HCT116 (cell line): ENCODE data around the gene METTL21A. TPM values are rescaled to one million over a fixed set of nuclear protein-coding genes. Genes with fewer than 3 reads are reported as not detected.

Source experiments
- ATAC-seq: fragments of 200-7000 bp; cut with Tn5 transposase; 2 replicates; pipeline ENCODE4 v1.9.1; 2020; ENCODE audit warnings: mild to moderate bottlenecking, moderate library complexity
- BruUV-seq: library from RNA; stranded (reverse); fragments of 400-500 nt; replicated peaks from 2 replicates; lab custom pipeline; 2021; lab: Mats Ljungman, UMichigan
- CTCF ChIA-PET: fragments of 300-600 bp; sonication (Branson Sonifier 250); formaldehyde crosslinking; loops from one replicate; lab custom pipeline; 2021; ENCODE audit warnings: antibody characterized with exemption; lab: Charles Lee
- POLR2A ChIA-PET: fragments of 300-600, 350-600 bp; sonication (Branson Sonifier 250); formaldehyde crosslinking; loops from one replicate; lab custom pipeline; 2021; ENCODE audit warnings: antibody characterized with exemption; lab: Charles Lee
- RAD21 ChIA-PET, 2 experiments: fragments of 300-600 bp; sonication (Branson Sonifier 250); formaldehyde crosslinking; loops; one replicate each; lab custom pipeline; 2023; ENCODE audit warnings: low total read pairs in 2 of 2; ENCODE audit not compliant: uncharacterized antibody in 2 of 2, unreplicated experiment in 2 of 2, low non-redundant PET in 1 of 2; lab: Charles Lee
- DNase-seq: peaks from one replicate; pipeline ENCODE4 v3.0.0-alpha.2; 2010; ENCODE audit warnings: low read depth, low spot score
- H2AFZ ChIP-seq: fragments of 200-600 bp; shearing (Covaris generic), sonication (generic); 2 replicates; pipeline ENCODE4 v1.6.1; 2017; ENCODE audit warnings: low read depth, mixed run types, mixed read lengths, antibody characterized with exemption, low read length; ENCODE audit not compliant: poor library complexity, severe bottlenecking
- H3K27ac ChIP-seq: 2 replicates; pipeline ENCODE4 v1.5.1; 2012; ENCODE audit warnings: low read depth, low read length
- H3K27me3 ChIP-seq: fragments of 200-600 bp; sonication (generic); 2 replicates; pipeline ENCODE4 v1.6.1; 2016; ENCODE audit warnings: mixed run types, low read length, mixed read lengths; ENCODE audit not compliant: insufficient read depth
- H3K36me3 ChIP-seq, 2 experiments: fragments of 200-500 bp in 1 of 2; fragments of 200-600 bp in 1 of 2; sonication (Bioruptor generic) in 1 of 2; sonication (generic) in 1 of 2; 2 replicates each; pipeline versions ENCODE4 v1.5.1 to v1.6.1; 2014 to 2016; ENCODE audit warnings: low read length in 2 of 2, inconsistent platforms in 1 of 2, mixed read lengths in 1 of 2, mixed run types in 1 of 2; ENCODE audit not compliant: insufficient read depth in 2 of 2, control insufficient read depth in 1 of 2
- H3K4me1 ChIP-seq, 2 experiments: fragments of 200-600 bp in 1 of 2; sonication (generic) in 1 of 2; 2 replicates each; pipeline versions ENCODE4 v1.5.1 to v1.6.1; 2012 to 2017; ENCODE audit warnings: low read length in 2 of 2, inconsistent platforms in 1 of 2, mild to moderate bottlenecking in 1 of 2, mixed read lengths in 1 of 2, mixed run types in 1 of 2, moderate library complexity in 1 of 2; ENCODE audit not compliant: insufficient read depth in 2 of 2, control insufficient read depth in 1 of 2
- H3K4me2 ChIP-seq: fragments of 200-600 bp; sonication (generic); 2 replicates; pipeline ENCODE4 v1.6.1; 2017; ENCODE audit warnings: mixed run types, low read length, mixed read lengths
- H3K4me3 ChIP-seq, 2 experiments: fragments of 200-600 bp in 1 of 2; sonication (generic) in 1 of 2; replicated peaks in 1 of 2; 2 replicates each; pipeline ENCODE4 v1.5.1; 2011 to 2016; ENCODE audit warnings: low read length in 2 of 2, control low read depth in 1 of 2, low read depth in 1 of 2, mild to moderate bottlenecking in 1 of 2, mixed read lengths in 1 of 2, mixed run types in 1 of 2
- H3K79me2 ChIP-seq: fragments of 200-600 bp; sonication (generic); 2 replicates; pipeline ENCODE4 v1.6.1; 2017; ENCODE audit warnings: mild to moderate bottlenecking, mixed run types, low read length, moderate library complexity, mixed read lengths; ENCODE audit not compliant: insufficient read depth
- H3K9ac ChIP-seq: fragments of 200-600 bp; sonication (generic); 2 replicates; pipeline ENCODE4 v1.6.1; 2016; ENCODE audit warnings: low read length, mixed read lengths
- H3K9me2 ChIP-seq: fragments of 200-600 bp; sonication (generic), shearing (Covaris generic); 2 replicates; pipeline ENCODE4 v1.6.1; 2017; ENCODE audit warnings: mixed run types, mild to moderate bottlenecking, moderate library complexity; ENCODE audit not compliant: insufficient read depth
- H3K9me3 ChIP-seq, 2 experiments: fragments of 200-500 bp in 1 of 2; fragments of 200-600 bp in 1 of 2; sonication (Bioruptor generic) in 1 of 2; sonication (generic) in 1 of 2; 2 replicates each; pipeline ENCODE4 v1.6.1; 2014 to 2017; ENCODE audit warnings: low read length in 2 of 2, mixed read lengths in 2 of 2, inconsistent platforms in 1 of 2, low read depth in 1 of 2, mild to moderate bottlenecking in 1 of 2, mixed run types in 1 of 2, moderate library complexity in 1 of 2; ENCODE audit not compliant: control insufficient read depth in 1 of 2, insufficient read depth in 1 of 2
- H4K20me1 ChIP-seq: fragments of 200-600 bp; sonication (generic), shearing (Covaris generic); 2 replicates; pipeline ENCODE4 v1.6.1; 2017; ENCODE audit warnings: mixed run types, mild to moderate bottlenecking, moderate library complexity; ENCODE audit not compliant: insufficient read depth
- ATF3 ChIP-seq: IDR thresholded peaks from 2 replicates; pipeline ENCODE4 v1.6.1; 2012
- CEBPB ChIP-seq: IDR thresholded peaks from 2 replicates; pipeline ENCODE4 v1.6.1; 2012; ENCODE audit warnings: low read depth
- CTCF ChIP-seq, 3 experiments: fragments of 200-600 bp in 1 of 3; sonication (generic) in 1 of 3; IDR thresholded peaks in 2 of 3; conservative IDR thresholded peaks in 1 of 3; 2 replicates each; pipeline ENCODE4 v1.5.1; 2012 to 2017; ENCODE audit warnings: low read depth in 2 of 3, low read length in 2 of 3, antibody characterized with exemption in 1 of 3, borderline replicate concordance in 1 of 3, control low read depth in 1 of 3, mild to moderate bottlenecking in 1 of 3, mixed read lengths in 1 of 3, mixed run types in 1 of 3, moderate library complexity in 1 of 3; ENCODE audit not compliant: insufficient read depth in 1 of 3
- EZH2phosphoT487 ChIP-seq: fragments of 200-600 bp; IDR thresholded peaks from 2 replicates; pipeline ENCODE4 v1.6.1; 2018; ENCODE audit warnings: antibody characterized with exemption, borderline replicate concordance
- FOSL1 ChIP-seq: IDR thresholded peaks from 2 replicates; pipeline ENCODE4 v1.6.1; 2012; ENCODE audit warnings: low read depth
- MAX ChIP-seq: IDR thresholded peaks from 2 replicates; pipeline ENCODE4 v1.6.1; 2012
- POLR2AphosphoS5 ChIP-seq: IDR thresholded peaks from 2 replicates; pipeline ENCODE4 v1.6.1; 2011; ENCODE audit warnings: mild to moderate bottlenecking, low read depth, low read length, moderate library complexity
- SIN3A ChIP-seq: IDR thresholded peaks from 2 replicates; pipeline ENCODE4 v1.6.1; 2012; ENCODE audit warnings: low read depth
- SP1 ChIP-seq: IDR thresholded peaks from 2 replicates; pipeline ENCODE4 v1.6.1; 2012; ENCODE audit warnings: low read depth
- SRF ChIP-seq: IDR thresholded peaks from 2 replicates; pipeline ENCODE4 v1.6.1; 2012; ENCODE audit warnings: low read depth
- TCF7L2 ChIP-seq: IDR thresholded peaks from 2 replicates; pipeline ENCODE4 v1.7.0; 2011; ENCODE audit warnings: borderline replicate concordance, inconsistent platforms; ENCODE audit not compliant: insufficient read depth, insufficient read length; ENCODE audit errors: extremely low read depth
- YY1 ChIP-seq: IDR thresholded peaks from 2 replicates; pipeline ENCODE4 v1.6.1; 2011; ENCODE audit warnings: low read length, low read depth, moderate library complexity, mild to moderate bottlenecking; ENCODE audit not compliant: insufficient replicate concordance; ENCODE audit errors: extremely low read depth
- ZFX ChIP-seq: fragments of 450-650 bp; IDR thresholded peaks from 2 replicates; pipeline ENCODE4 v1.6.1; 2017
- intact Hi-C: fragments of 100-400 bp; cut with micrococcal nuclease; formaldehyde crosslinking; loops from 2 replicates; pipeline ENCODE4 v1.10.0; 2022
- total RNA-seq: library from RNA; stranded (reverse); gene quantifications from one replicate; pipeline ENCODE4 v1.2.1, GENCODE V29; 2021; ENCODE audit not compliant: unreplicated experiment

The METTL21A gene
- total RNA-seq, 1 experiment from 2014 or later = 25.7 TPM

GRCh38 chr2:207630491-207630890, 5.3 kb upstream of the METTL21A start:
- intact Hi-C loops = no loop called here
- H3K4me2 ChIP-seq = no peak overlapping the region
- TF ChIP-seq CTCF (IDR thresholded peaks at IDR 0.05 in 2 of 3, conservative IDR thresholded peaks at IDR 0.05 in 1 of 3; ENCODE audit: borderline replicate concordance in 1 of 3, insufficient read depth in 1 of 3, low read depth in 2 of 3, low read length in 2 of 3) = no peak
- TF ChIP-seq SIN3A = no peak
- no peak for TF ChIP-seq TCF7L2
- TF ChIP-seq POLR2AphosphoS5 = no peak
- no peak for TF ChIP-seq ZFX
- TF ChIP-seq SP1 = no peak
- no peak for TF ChIP-seq YY1
- no peaks in the 10 kb centered on the region for H3K27me3 ChIP-seq
- ATAC-seq (no peak), DNase-seq (no peak)
- ChIA-PET CTCF (no interaction called here), RAD21 (no interaction called here), POLR2A (no interaction called here)
- no peaks in the 10 kb centered on the region for H3K36me3 ChIP-seq
- H3K9me2 ChIP-seq = no peaks in the 10 kb centered on the region
- H2AFZ ChIP-seq = no peak overlapping the region
- H3K79me2 ChIP-seq = no peaks in the 10 kb centered on the region
- H3K27ac ChIP-seq = no peak overlapping the region
- no peaks in the 10 kb centered on the region for H4K20me1 ChIP-seq
- no peak overlapping the region for H3K9ac ChIP-seq
- H3K4me1 ChIP-seq = peaks cover 16 to 43% of the 10 kb centered on the region in 2 experiments
- no TSS peak for BruUV-seq
- H3K9me3 ChIP-seq = no peaks in the 10 kb centered on the region
- H3K4me3 ChIP-seq = no peak overlapping the region

GRCh38 chr2:207629553-207629952, 4.4 kb upstream of the METTL21A start:
- no TSS peak for BruUV-seq
- Histone ChIP-seq H4K20me1 (no peaks in the 10 kb centered on the region), H3K36me3 (no peaks in the 10 kb centered on the region), H3K9ac (no peak overlapping the region), H3K79me2 (peaks cover 1% of the 10 kb centered on the region; the same call in 1 of the 2 replicates), H3K27ac (no peak overlapping the region), H3K4me2 (no peak overlapping the region), H3K9me3 (no peaks in the 10 kb centered on the region), H3K4me1 (peaks cover 16 to 45% of the 10 kb centered on the region in 2 experiments), H3K4me3 (no peak overlapping the region), H2AFZ (no peak overlapping the region), H3K9me2 (no peaks in the 10 kb centered on the region), H3K27me3 (no peaks in the 10 kb centered on the region)
- no peak for DNase-seq
- CTCF ChIA-PET = no interaction called here
- RAD21 ChIA-PET = interaction anchor here in 1 of 2 experiments (0.7 kb wide), 1 partner anchor 85 kb away, joined by 4 read pairs; no protein-coding TSS in a partner anchor
- POLR2A ChIA-PET = no interaction called here
- intact Hi-C loops = loop anchor here (5.0 kb wide), 1 partner anchor 93 kb away; no protein-coding TSS in a partner anchor
- no peak for ATAC-seq
- TF ChIP-seq FOSL1 = no peak
- TF ChIP-seq ATF3 = no peak
- TF ChIP-seq EZH2phosphoT487 = no peak
- TF ChIP-seq YY1 = no peak
- no peak for TF ChIP-seq ZFX
- TF ChIP-seq POLR2AphosphoS5 = no peak
- TF ChIP-seq SRF = no peak
- no peak for TF ChIP-seq CTCF (IDR thresholded peaks at IDR 0.05 in 2 of 3, conservative IDR thresholded peaks at IDR 0.05 in 1 of 3; ENCODE audit: borderline replicate concordance in 1 of 3, insufficient read depth in 1 of 3, low read depth in 2 of 3, low read length in 2 of 3)
- no peak for TF ChIP-seq CEBPB
- no peak for TF ChIP-seq MAX
